Pancreas (tissue), 10 donors: ENCODE results near the gene TSPAN6. TPM values are rescaled to one million over a fixed set of nuclear protein-coding genes. Genes with fewer than 3 reads are reported as not detected.
A peak's percentile ranks its signal among the peaks of the same experiment; 100 is the strongest.

Source experiments
- ATAC-seq, 4 donors: fragments of 200-7000 bp; cut with Tn5 transposase; one replicate each; pipeline versions ENCODE4 v1.8.0 to v1.9.1; 2020; ENCODE audit warnings: mild to moderate bottlenecking in 4 of 4, moderate library complexity in 4 of 4
- DNase-seq, 6 donors: peaks; one replicate each; pipeline ENCODE4 v3.0.0-alpha.2; 2020
- FAIRE-seq: peaks from 2 replicates; lab custom pipeline; 2012; peaks lifted over from hg19 to GRCh38; lab: Jason Lieb, UNC
- H3K27ac ChIP-seq, 4 donors: fragments of 200-600 bp; sonication (generic); 1 replicate in 3 of 4; 2 replicates in 1 of 4; pipeline versions ENCODE4 v1.5.0 to v1.8.0; 2020
- H3K27me3 ChIP-seq, 4 donors: fragments of 200-600 bp; one replicate each; pipeline ENCODE4 v1.8.0; 2021
- H3K36me3 ChIP-seq, 3 donors: fragments of 200-600 bp; sonication (generic) in 1 of 3; one replicate each; pipeline versions ENCODE4 v1.5.0 to v1.8.0; 2020 to 2021
- H3K4me1 ChIP-seq, 3 donors: fragments of 200-600 bp; one replicate each; pipeline ENCODE4 v1.8.0; 2021
- H3K4me3 ChIP-seq, 4 donors: fragments of 200-600 bp; sonication (generic) in 2 of 4; one replicate each; pipeline versions ENCODE4 v1.5.0 to v1.8.0; 2020 to 2021
- H3K9me3 ChIP-seq, 4 donors: fragments of 200-600 bp; one replicate each; pipeline ENCODE4 v1.8.0; 2021
- CTCF ChIP-seq, 4 donors: fragments of 200-600 bp; sonication (generic) in 3 of 4; IDR thresholded peaks; one replicate each; pipeline versions ENCODE4 v1.5.0 to v1.8.0; 2021; ENCODE audit warnings: antibody characterized with exemption in 4 of 4
- WGBS, 2 donors: extraction: QIAGEN DNeasy Blood & Tissue Kit; methylation state at CpG; one replicate each; pipeline ENCODE4 v1.1.7; 2013; 5-methylcytosine and 5-hydroxymethylcytosine counted together
- intact Hi-C, 3 donors: fragments of 100-400 bp; cut with DNase I; formaldehyde crosslinking; loops; one replicate each; pipeline versions ENCODE4 v1.11.1 to v1.14.2; 2022
- polyA plus RNA-seq, 2 donors: library from polyadenylated mRNA; stranded (reverse); fragments of 200-250 nt; gene quantifications; one replicate each; pipeline ENCODE4 v1.2.3, GENCODE V29; 2013
- total RNA-seq, 6 donors: library from RNA; stranded (reverse); fragmentation: NEBNext Ultra II Directional in 4 of 6; extraction: Animal tissue kit (Norgen Biotek cat#: 25700) in 4 of 6; gene quantifications; one replicate each; pipeline versions ENCODE4 v1.2.1 to v1.2.4, GENCODE V29; 2021 to 2023
- donor health status: healthy with polysubstance abuse.
- donor health status: DM: no; HTN: no; CAD: no; lungs with moderate emphysema.
- donor health status: DM: no; HTN: no; CAD: no.
- donor health status: control.
- donor health status: control.
- donor health status: Bipolar disorder and iron deficiency.
- donor health status: DM: yes; HTN: yes; CAD: no.
- donor health status: DM: no; HTN: no; CAD: no.
- donor health status: DM: no; HTN: no; CAD: no.
- donor health status: DM: yes; HTN: yes; CAD: no.

TSPAN6 gene
- total and polyA plus RNA-seq, 8 donors = 8.6 to 24.3 (median 12.2) TPM

GRCh38 chrX:100681599-100681998, 45.0 kb upstream of the TSPAN6 start:
- FAIRE-seq = no peak

GRCh38 chrX:100680756-100681155, 44.1 kb upstream of the TSPAN6 start:
- WGBS, 2 donors = 47 to 64% methylated on average over 2 of the region's 2 CpGs
- FAIRE-seq (no peak), ATAC-seq (no peak), DNase-seq (no peak)
- intact Hi-C loops = no loop called here
- Histone ChIP-seq H3K36me3 (no peaks in the 10 kb centered on the region), H3K27me3 (no peaks in the 10 kb centered on the region), H3K4me1 (no peaks in the 10 kb centered on the region), H3K4me3 (no peak overlapping the region), H3K27ac (no peak overlapping the region), H3K9me3 (no peaks in the 10 kb centered on the region)
- TF ChIP-seq CTCF (IDR thresholded peaks at IDR 0.05) = no peak

More at GRCh38 chrX:100681599-100681998, 45.0 kb upstream of the TSPAN6 start:
- Histone ChIP-seq H3K27me3 (no peaks in the 10 kb centered on the region), H3K4me3 (no peak overlapping the region), H3K9me3 (no peaks in the 10 kb centered on the region), H3K36me3 (no peaks in the 10 kb centered on the region), H3K27ac (no peak overlapping the region), H3K4me1 (no peaks in the 10 kb centered on the region)
- DNase-seq (no peak), ATAC-seq (no peak)
- intact Hi-C loops = no loop called here
- no peak for TF ChIP-seq CTCF (IDR thresholded peaks at IDR 0.05)
- WGBS, 2 donors = 55 to 71% methylated on average over 3 of the region's 3 CpGs

- intact Hi-C loops = no loop called here
- DNase-seq (no peak), ATAC-seq (no peak), FAIRE-seq (no peak)
- H3K4me3 ChIP-seq = no peak overlapping the region
- no peak for TF ChIP-seq CTCF (IDR thresholded peaks at IDR 0.05)
- no peak overlapping the region for H3K27ac ChIP-seq
- no peaks in the 10 kb centered on the region for H3K4me1 ChIP-seq
- H3K9me3 ChIP-seq = no peaks in the 10 kb centered on the region
- H3K27me3 ChIP-seq = no peaks in the 10 kb centered on the region
- no peaks in the 10 kb centered on the region for H3K36me3 ChIP-seq
- 64 to 80% methylated on average over 5 of the region's 5 CpGs for WGBS, 2 donors
Observed at GRCh38 chrX:100677611-100678181, 41.1 kb upstream of the TSPAN6 start.

GRCh38 chrX:100674705-100675104, 38.1 kb upstream of the TSPAN6 start:
- Histone ChIP-seq H3K27me3 (no peaks in the 10 kb centered on the region), H3K4me3 (no peak overlapping the region), H3K27ac (no peak overlapping the region), H3K9me3 (no peaks in the 10 kb centered on the region), H3K4me1 (no peaks in the 10 kb centered on the region), H3K36me3 (no peaks in the 10 kb centered on the region)
- no peak for FAIRE-seq
- no peak for DNase-seq
- peak in 1 of 4 donors; percentile 21 for ATAC-seq
- intact Hi-C loops = no loop called here
- WGBS, 2 donors = 42 to 70% methylated on average over 2 of the region's 2 CpGs
- no peak for TF ChIP-seq CTCF (IDR thresholded peaks at IDR 0.05)

GRCh38 chrX:100673397-100673953, 36.9 kb upstream of the TSPAN6 start:
- peak in 1 of 4 donors; percentile 32 for ATAC-seq
- no peak for DNase-seq
- Histone ChIP-seq H3K36me3 (no peaks in the 10 kb centered on the region), H3K4me1 (no peaks in the 10 kb centered on the region), H3K27ac (no peak overlapping the region), H3K9me3 (no peaks in the 10 kb centered on the region), H3K4me3 (no peak overlapping the region), H3K27me3 (no peaks in the 10 kb centered on the region)
- no peak for TF ChIP-seq CTCF (IDR thresholded peaks at IDR 0.05)
- WGBS, 2 donors = 54 to 59% methylated on average over 3 of the region's 3 CpGs
- intact Hi-C loops = no loop called here
- no peak for FAIRE-seq
